Measurements from ENCODE around the gene ADAM11.

ADAM11 gene

GRCh38 chr17:44759086-44759915 lies 513 bp downstream of the ADAM11 start:
- DNase-seq, result no peak

- no peak for DNase-seq
Measured at GRCh38 chr17:44759916-44760243, 1.1 kb downstream of the ADAM11 start.

GRCh38 chr17:44760474-44761308 lies 1.9 kb downstream of the ADAM11 start:
- DNase-seq, result no peak

- no peak for DNase-seq
Measured at GRCh38 chr17:44761932-44762810, 3.4 kb downstream of the ADAM11 start.

- no peak for DNase-seq
Measured at GRCh38 chr17:44763170-44763569, 4.4 kb downstream of the ADAM11 start.

GRCh38 chr17:44765965-44766364 lies 7.2 kb downstream of the ADAM11 start:
- DNase-seq, result no peak

- DNase-seq, result no peak
Measured at GRCh38 chr17:44766409-44767038, 7.7 kb downstream of the ADAM11 start.

GRCh38 chr17:44767493-44767892 lies 8.7 kb downstream of the ADAM11 start:
- peak; percentile 81 for DNase-seq

GRCh38 chr17:44768505-44769142 lies 9.8 kb downstream of the ADAM11 start:
- no peak for DNase-seq

GRCh38 chr17:44769230-44769629 lies 10.4 kb downstream of the ADAM11 start:
- DNase-seq, result no peak

GRCh38 chr17:44769647-44770084 lies 10.9 kb downstream of the ADAM11 start:
- DNase-seq, result no peak

GRCh38 chr17:44770166-44770925 lies 11.6 kb downstream of the ADAM11 start:
- no peak for DNase-seq

- DNase-seq, result no peak
Measured at GRCh38 chr17:44772308-44773045, 13.7 kb downstream of the ADAM11 start.

GRCh38 chr17:44773140-44773539 lies 14.4 kb downstream of the ADAM11 start:
- no peak for DNase-seq

- peak; percentile 80 for DNase-seq
Measured at GRCh38 chr17:44774271-44775135, 15.7 kb downstream of the ADAM11 start.

GRCh38 chr17:44775136-44775837 lies 16.5 kb downstream of the ADAM11 start:
- DNase-seq, result peak; percentile 99

- peak; percentile 75 for DNase-seq
Measured at GRCh38 chr17:44775838-44776621, 17.2 kb downstream of the ADAM11 start.
